Measurements from ENCODE around the gene MED8. TPM values are rescaled to one million over a fixed set of nuclear protein-coding genes. Genes with fewer than 3 reads are reported as not detected.

MED8 gene
- total and polyA plus RNA-seq, 2 of the 4 experiments (the other 2 are of a cell fraction) = 61.1 to 120 TPM

DNA sequence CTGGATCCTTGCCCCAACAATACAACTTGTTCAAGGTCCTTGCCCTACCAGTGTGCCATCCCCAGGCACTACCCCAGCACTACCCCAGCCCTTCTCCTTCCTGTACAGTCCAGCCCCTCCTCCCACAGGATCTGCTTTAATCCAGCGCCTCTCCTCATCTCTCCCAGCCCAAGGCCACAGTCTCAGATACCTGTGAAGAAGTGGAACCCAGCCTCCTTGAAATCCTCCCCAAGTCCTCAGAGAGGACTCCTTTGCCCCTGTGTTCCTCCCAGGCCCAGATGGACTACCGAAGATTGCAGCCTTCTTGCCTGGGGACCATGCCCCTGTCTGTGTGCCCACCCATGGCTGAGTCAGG is 37.3 kb downstream of the MED8 start:
- H2AK9ac ChIP-seq (replicated peaks; ENCODE audit: low read depth, low read length, poor library complexity) = peak overlapping the region; percentile 15
- no peaks in the 10 kb centered on the region for H3K9me3 ChIP-seq (ENCODE audit: control insufficient read depth, insufficient read depth, low read length)
- DNase-seq (no peak), ATAC-seq (ENCODE audit: low read depth) (no peak)
- no peak overlapping the region for H3K18ac ChIP-seq (ENCODE audit: low read depth, low read length)
- H3K9me1 ChIP-seq (ENCODE audit: insufficient read depth, low read length) = peaks cover 13% of the 10 kb centered on the region
- peak overlapping the region; percentile 72; the same call in 1 of the 3 replicates for H2BK15ac ChIP-seq (ENCODE audit: low read depth, low read length)
- H3K36me3 ChIP-seq (ENCODE audit: control insufficient read depth, insufficient read depth, low read length) = no peaks in the 10 kb centered on the region
- 0 out of 2 replicates have a peak, but pooled peaks cover 7% of the 10 kb centered on the region for H3K27me3 ChIP-seq (ENCODE audit: control insufficient read depth, insufficient read depth, low read length)
- no peak overlapping the region for H4K8ac ChIP-seq (ENCODE audit: low read depth in 2 of 2, low read length in 2 of 2)
- peak overlapping the region; percentile 51 for H3K4ac ChIP-seq (ENCODE audit: low read depth, low read length)
- intact Hi-C loops (cut with micrococcal nuclease) = no loop called here
- H3K23ac ChIP-seq (ENCODE audit: low read depth, low read length) = no peak overlapping the region
- 88% methylated on average over 1 of the region's 2 CpGs; no CpG with 5 or more reads in 1 of the 2 experiments for WGBS, 2 experiments (ENCODE audit: extremely low coverage in 2 of 2, insufficient read length in 1 of 2)
- H3K9ac ChIP-seq (ENCODE audit: low read depth, low read length) = no peak overlapping the region
- H2AFZ ChIP-seq (replicated peaks; ENCODE audit: low read length, poor library complexity) = peak overlapping the region; percentile 19
- peaks cover 18% of the 10 kb centered on the region for H3K4me1 ChIP-seq (ENCODE audit: control insufficient read depth, insufficient read depth, low read length)
- H3K56ac ChIP-seq (ENCODE audit: extremely low read depth, insufficient read depth, low read length) = no peak overlapping the region
- ChIA-PET POLR2A (ENCODE audit: unreplicated experiment) (no interaction called here), CTCF (no interaction called here)
- no peak overlapping the region; the same call in 1 of the 2 replicates for H2BK20ac ChIP-seq (ENCODE audit: low read depth, low read length)
- peak overlapping the region; percentile 34; the same call in 1 of the 2 replicates for H2BK120ac ChIP-seq (ENCODE audit: low read depth, low read length)
- no peak overlapping the region for H3K4me2 ChIP-seq (ENCODE audit: low read depth, low read length)
- H4K20me1 ChIP-seq (ENCODE audit: insufficient read depth, low read length) = peaks cover 3% of the 10 kb centered on the region; the same call in 1 of the 2 replicates
- dilution Hi-C loops (cut with HindIII; ENCODE audit: low sequenced_read_pairs, unreplicated experiment) = no loop called here
- H3K14ac ChIP-seq (replicated peaks; ENCODE audit: low read depth, low read length) = no peak overlapping the region
- TF ChIP-seq, protein P1, sequence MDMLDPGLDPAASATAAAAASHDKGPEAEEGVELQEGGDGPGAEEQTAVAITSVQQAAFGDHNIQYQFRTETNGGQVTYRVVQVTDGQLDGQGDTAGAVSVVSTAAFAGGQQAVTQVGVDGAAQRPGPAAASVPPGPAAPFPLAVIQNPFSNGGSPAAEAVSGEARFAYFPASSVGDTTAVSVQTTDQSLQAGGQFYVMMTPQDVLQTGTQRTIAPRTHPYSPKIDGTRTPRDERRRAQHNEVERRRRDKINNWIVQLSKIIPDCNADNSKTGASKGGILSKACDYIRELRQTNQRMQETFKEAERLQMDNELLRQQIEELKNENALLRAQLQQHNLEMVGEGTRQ (IDR thresholded peaks at IDR 0.05; ENCODE audit: low read depth, low read length) = no peak
- no peak for TF ChIP-seq NFE2L2 (IDR thresholded peaks at IDR 0.05; ENCODE audit: low read depth, low read length)
- no peak for TF ChIP-seq RCOR1 (IDR thresholded peaks at IDR 0.05; ENCODE audit: insufficient replicate concordance, low read length)
- no peak for TF ChIP-seq RFX5 (IDR thresholded peaks at IDR 0.05; ENCODE audit: low read depth, low read length)
- TF ChIP-seq MAFK (IDR thresholded peaks at IDR 0.05; ENCODE audit: low read depth, low read length) = no peak
- no peak for TF ChIP-seq POLR2A (IDR thresholded peaks at IDR 0.05; ENCODE audit: low read depth, low read length)
- TF ChIP-seq MXI1 (IDR thresholded peaks at IDR 0.05; ENCODE audit: borderline replicate concordance, low read depth, low read length) = no peak
- no peak for TF ChIP-seq CHD1 (IDR thresholded peaks at IDR 0.05; ENCODE audit: low read depth, low read length)
- TF ChIP-seq, protein P2, sequence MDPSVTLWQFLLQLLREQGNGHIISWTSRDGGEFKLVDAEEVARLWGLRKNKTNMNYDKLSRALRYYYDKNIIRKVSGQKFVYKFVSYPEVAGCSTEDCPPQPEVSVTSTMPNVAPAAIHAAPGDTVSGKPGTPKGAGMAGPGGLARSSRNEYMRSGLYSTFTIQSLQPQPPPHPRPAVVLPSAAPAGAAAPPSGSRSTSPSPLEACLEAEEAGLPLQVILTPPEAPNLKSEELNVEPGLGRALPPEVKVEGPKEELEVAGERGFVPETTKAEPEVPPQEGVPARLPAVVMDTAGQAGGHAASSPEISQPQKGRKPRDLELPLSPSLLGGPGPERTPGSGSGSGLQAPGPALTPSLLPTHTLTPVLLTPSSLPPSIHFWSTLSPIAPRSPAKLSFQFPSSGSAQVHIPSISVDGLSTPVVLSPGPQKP (IDR thresholded peaks at IDR 0.05; ENCODE audit: borderline replicate concordance, low read depth, low read length) = no peak
- no peak for TF ChIP-seq RAD21 (IDR thresholded peaks at IDR 0.05; ENCODE audit: low read length)
- no peak for TF ChIP-seq BHLHE40 (IDR thresholded peaks at IDR 0.05; ENCODE audit: low read depth, low read length)
- no peak for TF ChIP-seq FOS (IDR thresholded peaks at IDR 0.05; ENCODE audit: low read depth, low read length)
- TF ChIP-seq MAZ (IDR thresholded peaks at IDR 0.05; ENCODE audit: borderline replicate concordance, low read depth, low read length) = no peak
- no peak for TF ChIP-seq SMC3 (IDR thresholded peaks at IDR 0.05; ENCODE audit: low read depth, low read length)
- in situ Hi-C loops (cut with MboI; ENCODE audit: low sequenced_read_pairs) = loop anchor here (10.0 kb wide), 1 partner anchor 118 kb away; no protein-coding TSS in a partner anchor
- H3K79me1 ChIP-seq (ENCODE audit: low read depth in 1 of 2, low read length in 2 of 2) = no peaks in the 10 kb centered on the region
- BruUV-seq (replicated peaks) = no TSS peak
- no peak overlapping the region for H3K4me3 ChIP-seq (ENCODE audit: insufficient read depth, low read depth, low read length)
- peak overlapping the region; percentile 87 for H2AK5ac ChIP-seq (ENCODE audit: low read depth, low read length)
- H2BK5ac ChIP-seq (ENCODE audit: low read depth, low read length, poor library complexity, severe bottlenecking) = peak overlapping the region; percentile 9
- H4K5ac ChIP-seq (ENCODE audit: low read depth, low read length) = no peak overlapping the region
- no peak overlapping the region for H3K27ac ChIP-seq (ENCODE audit: insufficient read depth, low read length)
- no peak overlapping the region for H4K91ac ChIP-seq (ENCODE audit: insufficient read depth, low read depth, low read length)

Data from IMR-90 (cell line).